ENCODE results near the gene CXCL17.

- TF ChIP-seq CTCF (IDR thresholded peaks at IDR 0.05) (no peak), POLR2AphosphoS5 (IDR thresholded peaks at IDR 0.05; ENCODE audit: insufficient read depth in 1 of 2, low read depth in 1 of 2) (no peak)
Observed at GRCh38 chr19:42443944-42444398, 1.2 kb upstream of the CXCL17 start.

Measured in vagina (tissue), 2 donors.